Activated CD4-positive, alpha-beta T cell treated with anti-CD3 and anti-CD28 coated beads for 4 hours (primary cell): ENCODE data around the gene RNASE7.
A peak's percentile ranks its signal among the peaks of the same experiment; 100 is the strongest.

Experiments
- DNase-seq, 2 donors: peaks; one replicate each; pipeline ENCODE4 v3.0.0-alpha.2; 2020

RNASE7 gene

DNA sequence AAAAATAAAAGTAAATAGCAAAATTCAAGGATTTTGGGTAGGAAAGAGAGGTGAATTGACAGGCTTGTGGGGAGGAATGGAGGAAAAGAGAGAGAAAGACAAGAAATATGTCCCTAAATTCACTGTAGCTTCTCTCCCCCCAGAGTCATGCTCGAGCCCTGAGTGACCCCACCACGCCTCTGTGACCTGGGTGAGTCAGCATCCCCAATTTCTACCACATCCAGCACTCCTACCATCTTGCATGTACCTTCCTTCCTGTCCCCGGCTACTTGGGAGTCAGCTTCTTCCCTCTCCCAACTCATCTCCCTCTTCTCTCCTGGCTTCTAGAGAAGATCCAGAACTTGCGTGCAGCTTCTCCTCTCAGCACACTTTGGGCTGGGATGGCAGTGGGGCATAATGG lies 46.5 kb downstream of the RNASE7 start:
- no peak for DNase-seq

DNA sequence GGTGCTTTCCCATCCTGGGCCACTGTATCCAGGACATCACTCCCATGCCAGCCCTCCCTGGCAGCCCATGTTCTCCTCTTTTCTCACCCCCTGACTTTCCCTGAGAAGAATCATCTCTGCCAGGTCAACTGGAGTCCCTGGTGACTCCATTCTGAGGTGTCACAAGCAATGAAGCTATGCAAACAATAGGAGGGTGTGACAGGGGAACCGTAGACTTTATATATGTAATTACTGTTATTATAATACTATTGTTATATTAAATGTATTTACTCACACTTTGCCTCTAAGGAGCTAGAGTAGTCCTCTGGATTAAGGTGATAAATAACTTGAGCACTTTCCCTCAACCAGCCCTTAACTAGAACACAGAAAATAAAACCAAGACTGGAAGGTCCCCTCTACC lies 47.1 kb downstream of the RNASE7 start:
- DNase-seq = no peak

DNA sequence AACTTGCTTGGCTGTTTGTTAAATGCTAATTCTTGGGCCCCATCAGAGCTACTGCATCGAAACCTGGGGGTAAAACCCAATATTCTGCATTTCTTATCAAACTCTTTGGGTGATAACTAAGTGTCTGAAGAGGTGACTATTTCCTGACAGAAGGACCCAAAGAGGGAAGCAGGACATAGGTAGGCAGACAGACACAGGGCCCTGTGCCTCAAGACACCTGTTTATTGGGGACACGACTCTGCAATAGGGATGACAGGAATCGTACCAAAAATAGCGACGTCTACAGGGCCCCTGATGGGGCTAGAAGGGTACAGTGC lies 47.7 kb downstream of the RNASE7 start:
- no peak for DNase-seq

DNA sequence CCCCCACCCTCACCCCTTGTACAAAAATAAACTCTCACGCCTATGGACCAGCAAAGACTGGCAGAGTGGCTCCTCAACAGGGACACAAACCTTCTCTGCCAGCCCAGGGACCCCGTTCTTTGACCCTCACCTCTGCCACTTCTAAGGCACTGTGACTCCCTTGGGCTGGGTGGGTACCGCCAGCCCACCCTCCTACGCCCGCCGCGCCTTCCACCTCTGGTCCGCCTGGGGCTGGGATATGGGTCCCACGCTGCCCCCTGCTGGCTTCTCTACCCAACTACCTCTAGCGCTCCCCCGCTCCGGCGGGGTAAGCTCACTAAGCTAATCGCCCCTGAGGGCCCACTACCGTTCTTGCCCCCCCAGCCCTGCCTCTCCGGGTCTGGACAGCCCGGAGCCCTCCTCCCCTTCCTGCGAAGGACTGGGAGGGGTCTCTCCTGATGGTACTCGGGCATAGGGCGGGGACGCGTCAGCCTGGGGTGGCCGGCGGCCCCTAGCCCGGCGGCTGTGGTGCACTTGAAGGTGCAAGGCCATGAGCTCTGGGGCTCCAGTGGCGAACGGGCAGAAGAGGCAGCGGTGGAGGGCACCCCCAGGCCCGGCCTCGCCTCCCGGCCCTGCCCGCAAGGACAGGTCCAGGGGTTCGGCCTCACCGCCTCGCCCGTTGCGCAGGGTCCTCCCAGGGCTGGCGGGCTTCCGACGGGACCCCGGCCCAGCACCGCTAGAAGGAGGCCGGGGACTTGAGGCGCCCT lies 48.2 kb downstream of the RNASE7 start:
- DNase-seq = no peak

DNA sequence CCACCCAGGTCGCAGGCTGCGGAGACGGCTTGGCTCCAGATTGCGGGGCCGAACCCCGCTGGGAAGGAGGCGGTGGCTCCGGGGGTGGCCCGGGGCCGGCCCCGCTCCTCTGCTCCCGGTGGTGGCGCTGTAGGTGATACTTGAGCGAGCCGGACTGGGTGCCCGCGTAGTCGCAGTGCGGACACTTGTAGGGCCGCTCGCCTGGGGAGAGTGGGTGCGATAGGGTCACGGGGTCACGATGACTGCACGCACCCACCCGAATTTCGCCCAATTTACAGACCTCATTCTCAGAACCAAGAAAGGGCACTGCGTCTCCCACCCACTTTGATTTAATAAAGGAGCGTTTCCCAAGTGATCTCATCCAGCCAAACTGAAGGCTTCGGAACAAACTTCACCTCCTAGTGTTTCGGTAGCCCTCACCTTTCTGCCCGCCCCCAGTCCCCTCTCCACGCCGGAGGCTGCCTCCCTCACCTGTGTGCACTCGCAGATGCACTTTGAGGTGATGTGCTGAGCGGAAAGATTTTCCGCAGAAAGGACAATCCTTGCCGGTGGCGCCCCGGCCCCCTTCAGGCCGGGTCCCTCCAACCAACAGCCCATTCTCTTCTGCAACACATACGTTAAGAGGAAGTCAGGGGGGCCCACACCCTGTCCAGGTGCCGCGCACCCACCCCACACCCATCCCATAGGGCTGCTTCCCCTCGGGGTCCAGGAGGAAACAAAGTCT lies 48.9 kb downstream of the RNASE7 start:
- no peak for DNase-seq

DNA sequence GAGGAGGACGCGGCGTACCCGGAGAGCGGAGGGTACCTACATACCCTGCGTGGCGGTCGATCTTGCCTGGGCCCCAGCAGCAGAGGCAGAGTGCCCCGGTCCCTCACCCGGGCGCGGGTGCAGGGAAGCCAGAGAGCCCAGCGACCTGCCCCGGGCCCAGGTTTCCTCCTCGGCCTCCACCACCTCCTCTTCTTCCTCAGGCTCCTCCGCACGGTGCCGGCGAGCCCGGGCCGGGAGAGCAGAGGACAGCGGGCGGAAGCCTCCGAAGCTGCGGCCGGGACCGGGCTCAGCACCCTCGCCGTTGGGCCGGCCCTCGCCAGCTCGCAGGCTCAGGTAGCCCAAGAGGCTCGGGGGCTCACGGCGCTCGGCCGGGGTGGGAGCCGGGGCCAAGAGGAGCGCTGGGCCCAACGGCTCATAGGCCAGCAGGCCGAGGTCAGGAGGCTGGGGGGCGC lies 49.7 kb downstream of the RNASE7 start:
- DNase-seq = no peak

DNA sequence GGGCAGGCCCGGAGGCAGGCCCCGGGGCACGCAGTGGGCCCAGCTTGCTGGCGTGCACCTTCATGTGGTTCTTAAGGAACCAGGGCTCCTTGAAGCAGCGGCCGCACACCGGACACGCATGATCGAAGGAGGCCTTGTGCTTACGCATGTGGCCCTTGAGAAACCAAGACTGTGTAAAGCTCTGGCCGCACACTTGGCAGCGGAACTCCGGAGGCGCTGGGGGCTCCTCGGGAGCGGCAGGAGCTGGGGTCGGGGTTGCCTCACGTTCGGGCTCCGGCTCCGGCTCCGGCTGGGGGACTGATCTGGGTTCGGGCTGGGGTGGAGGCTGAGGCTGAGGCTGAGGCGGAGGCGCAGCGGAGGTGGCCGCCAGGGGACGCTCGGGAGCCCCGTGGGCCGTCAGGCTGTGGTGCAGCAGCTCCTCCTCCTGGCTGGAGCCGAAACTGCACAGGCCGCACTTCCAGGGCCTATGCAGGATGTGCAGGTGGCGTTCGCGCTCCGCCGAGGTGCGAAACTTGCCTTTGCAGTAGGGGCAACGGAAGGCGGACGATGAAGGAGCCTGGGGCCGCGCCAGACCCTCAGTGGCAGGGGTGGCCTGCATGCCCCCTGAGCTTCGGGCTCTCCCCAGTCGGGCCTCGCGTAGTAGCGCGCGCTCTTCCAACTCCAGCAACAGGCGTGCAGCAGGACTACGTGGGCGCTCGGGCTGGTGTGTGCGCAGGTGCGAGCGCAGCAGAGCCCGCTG lies 50.3 kb downstream of the RNASE7 start:
- peak; percentile 86 to 92 for DNase-seq

DNA sequence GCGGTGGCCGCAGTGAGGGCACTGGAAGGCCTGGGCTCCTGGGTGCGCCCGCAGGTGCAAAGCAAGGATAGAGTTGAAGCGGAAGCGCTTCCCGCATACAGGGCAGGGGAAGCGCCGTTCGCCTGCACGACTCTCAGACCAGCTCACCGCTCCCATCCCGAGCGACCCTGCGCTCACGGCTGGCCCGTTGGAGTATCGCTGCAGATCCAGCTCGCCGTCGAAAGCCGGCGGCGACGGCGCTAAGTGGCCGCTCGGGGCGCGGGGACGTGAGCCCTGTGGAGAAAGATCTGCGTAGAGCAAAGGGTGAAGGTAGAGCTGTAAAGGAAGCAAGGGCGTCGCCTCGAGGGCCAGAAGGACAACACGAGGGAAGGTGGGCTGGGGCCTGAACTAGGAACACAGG lies 50.9 kb downstream of the RNASE7 start:
- no peak for DNase-seq
